ENCODE results near the gene PTGES2.
A peak's percentile ranks its signal among the peaks of the same experiment; 100 is the strongest.
"Not testable (repeated sequence)": the region's sequence is repeated elsewhere in the genome, so short reads cannot be mapped to it uniquely, and the experiment has no call there.

PTGES2 gene

GRCh38 chr9:128136816-128137793 is 9.6 kb upstream of the PTGES2 start:
- DNase-seq: no peak

GRCh38 chr9:128135561-128135960 is 8.0 kb upstream of the PTGES2 start:
- not testable (repeated sequence) for DNase-seq

GRCh38 chr9:128132139-128132538 is 4.6 kb upstream of the PTGES2 start:
- DNase-seq: not testable (repeated sequence)

GRCh38 chr9:128131346-128131745 is 3.8 kb upstream of the PTGES2 start:
- not testable (repeated sequence) for DNase-seq

GRCh38 chr9:128130651-128131050 is 3.1 kb upstream of the PTGES2 start:
- not testable (repeated sequence) for DNase-seq

GRCh38 chr9:128129976-128130590 is 2.6 kb upstream of the PTGES2 start:
- not testable (repeated sequence) for DNase-seq

GRCh38 chr9:128128836-128129590 is 1.5 kb upstream of the PTGES2 start:
- DNase-seq: no peak

- DNase-seq: peak; percentile 79
Measured at GRCh38 chr9:128127990-128128835, 684 bp upstream of the PTGES2 start.

- no peak for DNase-seq
Measured at GRCh38 chr9:128125580-128126354, 1.8 kb downstream of the PTGES2 start.

- DNase-seq: no peak
Measured at GRCh38 chr9:128124873-128125579, 2.5 kb downstream of the PTGES2 start.

GRCh38 chr9:128124451-128124850 is 3.1 kb downstream of the PTGES2 start:
- DNase-seq: no peak

GRCh38 chr9:128123451-128124080 is 4.0 kb downstream of the PTGES2 start:
- no peak for DNase-seq

GRCh38 chr9:128122809-128123175 is 4.7 kb downstream of the PTGES2 start:
- DNase-seq: no peak

- no peak for DNase-seq
Measured at GRCh38 chr9:128121924-128122808, 5.4 kb downstream of the PTGES2 start.

GRCh38 chr9:128121466-128121810 is 6.1 kb downstream of the PTGES2 start:
- no peak for DNase-seq

- DNase-seq: no peak
Measured at GRCh38 chr9:128120741-128121465, 6.6 kb downstream of the PTGES2 start.

GRCh38 chr9:128120061-128120740 is 7.3 kb downstream of the PTGES2 start:
- DNase-seq: no peak
